Keratinocyte (primary cell): ENCODE results near the gene FAM120C. TPM values are rescaled to one million over a fixed set of nuclear protein-coding genes. Genes with fewer than 3 reads are reported as not detected.

ENCODE experiments used
- DNase-seq: peaks from one replicate; pipeline ENCODE4 v3.0.0-alpha.2; 2011; ENCODE audit warnings: low read depth, missing footprints, low spot score
- FAIRE-seq: peaks from 2 replicates; lab custom pipeline; 2011; peaks lifted over from hg19 to GRCh38; lab: Jason Lieb, UNC
- H2AFZ ChIP-seq: 2 replicates; pipeline ENCODE4 v1.6.0; 2012; ENCODE audit warnings: low read length, control low read depth, inconsistent platforms; ENCODE audit not compliant: control insufficient read depth
- H3K27ac ChIP-seq: 2 replicates; pipeline ENCODE4 v1.5.1; 2011; ENCODE audit warnings: low read length; ENCODE audit not compliant: control insufficient read depth, insufficient read depth
- H3K27me3 ChIP-seq: 3 replicates; pipeline ENCODE4 v1.6.0; 2011; ENCODE audit warnings: low read length; ENCODE audit not compliant: control insufficient read depth, insufficient read depth; ENCODE audit errors: extremely low read depth
- H3K36me3 ChIP-seq, 2 experiments: 2 replicates in 1 of 2; 3 replicates in 1 of 2; pipeline ENCODE4 v1.5.1; 2011; ENCODE audit warnings: low read length in 2 of 2, mild to moderate bottlenecking in 1 of 2; ENCODE audit not compliant: control insufficient read depth in 2 of 2, insufficient read depth in 2 of 2; ENCODE audit errors: extremely low read depth in 1 of 2
- H3K4me1 ChIP-seq: 3 replicates; pipeline ENCODE4 v1.5.1; 2011; ENCODE audit warnings: low read length; ENCODE audit not compliant: control insufficient read depth, insufficient read depth; ENCODE audit errors: extremely low read depth
- H3K4me2 ChIP-seq: 3 replicates; pipeline ENCODE4 v1.6.0; 2011; ENCODE audit warnings: low read depth, low read length; ENCODE audit not compliant: control insufficient read depth, insufficient read depth; ENCODE audit errors: extremely low read depth
- H3K4me3 ChIP-seq, 3 experiments: fragments of 200-600 bp in 1 of 3; sonication (generic) in 1 of 3; 2 replicates in 2 of 3; 3 replicates in 1 of 3; pipeline ENCODE4 v1.5.1; 2011 to 2016; ENCODE audit warnings: low read length in 3 of 3, mild to moderate bottlenecking in 3 of 3, control low read depth in 2 of 3, inconsistent platforms in 1 of 3, low read depth in 1 of 3, mixed read lengths in 1 of 3, mixed run types in 1 of 3, moderate library complexity in 1 of 3; ENCODE audit not compliant: control insufficient read depth in 2 of 3, insufficient read depth in 2 of 3; ENCODE audit errors: extremely low read depth in 1 of 3
- H3K79me2 ChIP-seq: 2 replicates; pipeline ENCODE4 v1.6.0; 2012; ENCODE audit warnings: low read length; ENCODE audit not compliant: control insufficient read depth, insufficient read depth
- H3K9ac ChIP-seq: 3 replicates; pipeline ENCODE4 v1.6.0; 2011; ENCODE audit warnings: low read length; ENCODE audit not compliant: control insufficient read depth, insufficient read depth; ENCODE audit errors: extremely low read depth
- H3K9me1 ChIP-seq: 3 replicates; pipeline ENCODE4 v1.6.0; 2011; ENCODE audit warnings: low read length; ENCODE audit not compliant: control insufficient read depth, insufficient read depth; ENCODE audit errors: extremely low read depth
- H3K9me3 ChIP-seq: 2 replicates; pipeline ENCODE4 v1.5.1; 2012; ENCODE audit warnings: low read depth, low read length; ENCODE audit not compliant: control insufficient read depth
- H4K20me1 ChIP-seq: 3 replicates; pipeline ENCODE4 v1.6.0; 2011; ENCODE audit warnings: low read length; ENCODE audit not compliant: control insufficient read depth, insufficient read depth; ENCODE audit errors: extremely low read depth
- EZH2 ChIP-seq: IDR thresholded peaks from one replicate; pipeline ENCODE4 v1.6.1; 2012; ENCODE audit warnings: inconsistent platforms, mild to moderate bottlenecking, low read length, moderate library complexity
- dilution Hi-C: fragments of 300-500 bp; cut with MboI; formaldehyde crosslinking; loops from one replicate; pipeline ENCODE4 v1.7.0; 2020; ENCODE audit warnings: low sequenced_read_pairs; ENCODE audit not compliant: extremely low pct_ligation_motif_present
- polyA plus RNA-seq, 5 experiments: library from polyadenylated mRNA; depleted of rRNA in 3 of 5; stranded (reverse) in 3 of 5; stranded (forward) in 1 of 5; unstranded in 1 of 5; fragments of >200 nt; gene quantifications; 1 replicate in 1 of 5; 2 replicates in 3 of 5; 3 replicates in 1 of 5; pipeline versions ENCODE4 v1.2.1 to v1.2.3, GENCODE V29; 2011 to 2012; ENCODE audit warnings: missing spikeins in 2 of 5, low read depth in 1 of 5, low replicate concordance in 1 of 5
- TF ChIP-seq, protein P1 (sequence below), 3 experiments: IDR thresholded peaks in 1 of 3; conservative IDR thresholded peaks in 1 of 3; optimal IDR thresholded peaks in 1 of 3; 2 replicates in 2 of 3; 3 replicates in 1 of 3; pipeline versions ENCODE3 to v1.5.1; 2011; ENCODE audit warnings: low read length in 3 of 3, mild to moderate bottlenecking in 3 of 3, moderate library complexity in 2 of 3, control low read depth in 1 of 3, inconsistent platforms in 1 of 3; ENCODE audit not compliant: insufficient read depth in 2 of 3; ENCODE audit errors: extremely low read depth in 1 of 3

FAM120C gene
- polyA plus RNA-seq, 1 donor (not counting 4 experiments of a cell fraction or from before 2014, with no cell fraction given): 1.9 TPM

DNA sequence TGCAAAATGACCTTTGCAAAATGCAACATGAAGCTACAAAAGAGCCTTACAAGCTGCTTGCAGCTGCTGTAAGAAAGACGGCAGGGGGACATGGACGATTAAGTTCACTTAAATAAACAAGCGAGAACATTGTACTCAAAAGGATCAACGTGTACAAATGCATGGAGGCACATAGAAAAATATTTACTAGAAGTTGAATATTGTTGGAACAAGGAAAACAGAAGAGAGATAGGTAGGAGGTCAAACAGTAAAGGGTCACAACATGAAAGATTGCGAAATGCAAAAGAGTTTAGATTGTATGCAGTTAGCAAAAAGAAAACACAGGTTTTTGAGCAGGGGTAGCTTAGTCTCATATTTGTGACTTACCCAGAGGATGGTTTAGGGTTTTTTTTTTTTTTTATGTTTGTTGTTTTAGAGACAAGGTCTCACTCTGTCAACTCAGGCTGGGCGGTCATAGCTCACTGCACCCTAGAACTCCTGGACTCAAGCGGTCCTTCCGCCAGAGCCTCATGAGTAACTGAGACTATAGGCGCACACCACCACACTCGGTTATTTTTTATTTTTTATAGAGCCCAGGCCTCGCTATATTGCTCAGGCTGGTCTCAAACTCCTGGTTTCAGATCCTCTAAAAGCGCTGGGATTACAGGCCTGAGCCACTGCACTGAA lies 137.4 kb downstream of the FAM120C start:
- Histone ChIP-seq H3K4me1 (peaks cover 2% of the 10 kb centered on the region), H3K9me1 (no peaks in the 10 kb centered on the region), H3K27me3 (no peaks in the 10 kb centered on the region), H4K20me1 (no peaks in the 10 kb centered on the region), H3K79me2 (peaks cover 6% of the 10 kb centered on the region), H3K4me2 (no peak overlapping the region), H3K9me3 (no peaks in the 10 kb centered on the region), H3K4me3 (no peak overlapping the region), H2AFZ (no peak overlapping the region), H3K27ac (no peak overlapping the region), H3K9ac (no peak overlapping the region), H3K36me3 (peaks cover 2% of the 10 kb centered on the region in 2 experiments)
- dilution Hi-C loops: no loop called here
- FAIRE-seq (no peak), DNase-seq (no peak)
- no peak for TF ChIP-seq EZH2
- TF ChIP-seq, protein P1, sequence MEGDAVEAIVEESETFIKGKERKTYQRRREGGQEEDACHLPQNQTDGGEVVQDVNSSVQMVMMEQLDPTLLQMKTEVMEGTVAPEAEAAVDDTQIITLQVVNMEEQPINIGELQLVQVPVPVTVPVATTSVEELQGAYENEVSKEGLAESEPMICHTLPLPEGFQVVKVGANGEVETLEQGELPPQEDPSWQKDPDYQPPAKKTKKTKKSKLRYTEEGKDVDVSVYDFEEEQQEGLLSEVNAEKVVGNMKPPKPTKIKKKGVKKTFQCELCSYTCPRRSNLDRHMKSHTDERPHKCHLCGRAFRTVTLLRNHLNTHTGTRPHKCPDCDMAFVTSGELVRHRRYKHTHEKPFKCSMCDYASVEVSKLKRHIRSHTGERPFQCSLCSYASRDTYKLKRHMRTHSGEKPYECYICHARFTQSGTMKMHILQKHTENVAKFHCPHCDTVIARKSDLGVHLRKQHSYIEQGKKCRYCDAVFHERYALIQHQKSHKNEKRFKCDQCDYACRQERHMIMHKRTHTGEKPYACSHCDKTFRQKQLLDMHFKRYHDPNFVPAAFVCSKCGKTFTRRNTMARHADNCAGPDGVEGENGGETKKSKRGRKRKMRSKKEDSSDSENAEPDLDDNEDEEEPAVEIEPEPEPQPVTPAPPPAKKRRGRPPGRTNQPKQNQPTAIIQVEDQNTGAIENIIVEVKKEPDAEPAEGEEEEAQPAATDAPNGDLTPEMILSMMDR (optimal IDR thresholded peaks at IDR 0.05 in 1 of 3, IDR thresholded peaks at IDR 0.05 in 1 of 3, conservative IDR thresholded peaks at IDR 0.05 in 1 of 3; ENCODE audit: extremely low read depth in 1 of 3, insufficient read depth in 2 of 3, low read length in 3 of 3): no peak

DNA sequence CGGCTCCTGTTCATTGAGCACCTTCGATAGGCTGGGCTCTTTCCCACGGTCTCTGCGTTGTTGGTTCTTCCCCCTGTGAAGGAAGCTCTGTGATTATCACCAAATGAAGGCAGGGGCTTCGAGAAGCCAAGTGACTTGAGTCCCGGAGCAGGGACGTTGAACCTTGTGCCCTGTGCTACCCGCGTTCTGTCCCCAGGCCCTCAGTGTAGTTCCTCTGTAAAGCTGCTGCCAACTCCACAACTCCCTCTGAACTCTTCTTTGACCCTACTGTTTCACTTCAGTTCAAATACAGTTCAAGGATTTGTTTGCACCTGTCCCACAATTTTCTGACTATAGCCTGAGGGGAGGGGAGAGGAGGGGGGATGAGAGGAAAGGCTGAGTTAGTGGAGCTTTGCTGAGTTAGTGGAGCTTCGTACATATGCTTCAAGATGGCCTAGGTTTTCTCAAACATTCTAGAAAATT lies 138.1 kb downstream of the FAM120C start:
- Histone ChIP-seq H3K9ac (peak overlapping the region; percentile 85), H2AFZ (peak overlapping the region; percentile 90), H3K27ac (peak overlapping the region; percentile 89), H3K4me2 (peak overlapping the region; percentile 61), H3K4me1 (peaks cover 2% of the 10 kb centered on the region), H3K27me3 (no peaks in the 10 kb centered on the region), H4K20me1 (no peaks in the 10 kb centered on the region), H3K9me3 (no peaks in the 10 kb centered on the region), H3K36me3 (peaks cover 2 to 4% of the 10 kb centered on the region in 2 experiments), H3K9me1 (no peaks in the 10 kb centered on the region), H3K4me3 (peak overlapping the region; percentile 44 to 71 (median 50)), H3K79me2 (peaks cover 6% of the 10 kb centered on the region)
- TF ChIP-seq, protein P1 (optimal IDR thresholded peaks at IDR 0.05 in 1 of 3, IDR thresholded peaks at IDR 0.05 in 1 of 3, conservative IDR thresholded peaks at IDR 0.05 in 1 of 3; ENCODE audit: extremely low read depth in 1 of 3, insufficient read depth in 2 of 3, low read length in 3 of 3): no peak
- no peak for TF ChIP-seq EZH2
- no peak for FAIRE-seq
- dilution Hi-C loops: no loop called here
- no peak for DNase-seq
